WTC11 (cell line): ENCODE results near the gene MGAT4D. TPM values are rescaled to one million over a fixed set of nuclear protein-coding genes. Genes with fewer than 3 reads are reported as not detected.
"Not testable (repeated sequence)": the region's sequence is repeated elsewhere in the genome, so short reads cannot be mapped to it uniquely, and the experiment has no call there.

Experiments
- ATAC-seq: fragments of 200-7000 bp; cut with Tn5 transposase; 2 replicates; pipeline ENCODE4 v1.10.0; 2021; ENCODE audit warnings: mild to moderate bottlenecking, moderate library complexity
- CTCF ChIA-PET: fragments of 300-600 bp; sonication (Branson Sonifier 250); formaldehyde crosslinking; loops from one replicate; lab custom pipeline; 2021; ENCODE audit warnings: antibody characterized with exemption; lab: Charles Lee
- POLR2A ChIA-PET: fragments of 350-600 bp; sonication (Branson Sonifier 250); formaldehyde crosslinking; loops from one replicate; lab custom pipeline; 2021; ENCODE audit warnings: antibody characterized with exemption; lab: Charles Lee
- DNase-seq: peaks from one replicate; pipeline ENCODE4 v3.0.0; 2021; ENCODE audit warnings: low spot score
- H3K27ac Mint-ChIP-seq: 2 replicates; pipeline ENCODE4 v1.8.0; 2021; ENCODE audit warnings: mixed read lengths
- H3K27me3 Mint-ChIP-seq: 2 replicates; pipeline ENCODE4 v1.8.0; 2021; ENCODE audit warnings: low read depth, mild to moderate bottlenecking, moderate library complexity, mixed read lengths
- H3K36me3 Mint-ChIP-seq: 2 replicates; pipeline ENCODE4 v1.8.0; 2021; ENCODE audit warnings: mixed read lengths
- H3K4me1 Mint-ChIP-seq: 2 replicates; pipeline ENCODE4 v1.8.0; 2022; ENCODE audit warnings: mixed read lengths
- H3K4me3 Mint-ChIP-seq: 2 replicates; pipeline ENCODE4 v1.8.0; 2021; ENCODE audit warnings: mild to moderate bottlenecking, moderate library complexity, mixed read lengths
- H3K9me3 Mint-ChIP-seq: 2 replicates; pipeline ENCODE4 v1.8.0; 2021; ENCODE audit warnings: mixed read lengths
- AR ChIP-seq: fragments of 250-450 bp; sonication (Bioruptor Pico); IDR thresholded peaks from 2 replicates; pipeline ENCODE4 v1.9.0; 2021; ENCODE audit warnings: mild to moderate bottlenecking
- CBFB ChIP-seq: sonication (generic); formaldehyde crosslinking; IDR thresholded peaks from 2 replicates; pipeline ENCODE4 v1.8.1; 2022; ENCODE audit warnings: mild to moderate bottlenecking, low read depth, missing genetic modification reagents
- CREM ChIP-seq: sonication (generic); formaldehyde crosslinking; IDR thresholded peaks from 2 replicates; pipeline ENCODE4 v1.8.1; 2022; ENCODE audit warnings: mild to moderate bottlenecking, missing genetic modification reagents, moderate library complexity
- CTCF ChIP-seq: fragments of 200-600 bp; IDR thresholded peaks from 2 replicates; pipeline ENCODE4 v1.8.0; 2022; ENCODE audit warnings: antibody characterized with exemption
- EMX1 ChIP-seq: fragments of 250-450 bp; sonication (Bioruptor Pico); IDR thresholded peaks from 2 replicates; pipeline ENCODE4 v1.8.0; 2021; ENCODE audit warnings: mild to moderate bottlenecking
- FOXJ3 ChIP-seq: sonication (generic); formaldehyde crosslinking; IDR thresholded peaks from 2 replicates; pipeline ENCODE4 v1.9.0; 2021; ENCODE audit warnings: missing genetic modification reagents, mild to moderate bottlenecking, borderline replicate concordance
- FOXP1 ChIP-seq: sonication (generic); formaldehyde crosslinking; IDR thresholded peaks from 2 replicates; pipeline ENCODE4 v1.8.0; 2022; ENCODE audit warnings: missing genetic modification reagents, mild to moderate bottlenecking, moderate library complexity, borderline replicate concordance
- FOXP4 ChIP-seq: sonication (generic); formaldehyde crosslinking; IDR thresholded peaks from 2 replicates; pipeline ENCODE4 v1.8.0; 2022; ENCODE audit warnings: mild to moderate bottlenecking, missing genetic modification reagents
- GRHL2 ChIP-seq: fragments of 250-450 bp; sonication (Bioruptor Pico); IDR thresholded peaks from 2 replicates; pipeline ENCODE4 v1.8.0; 2022; ENCODE audit warnings: mild to moderate bottlenecking, moderate library complexity; ENCODE audit not compliant: insufficient replicate concordance, severe bottlenecking
- HMGA2 ChIP-seq: fragments of 250-450 bp; sonication (Bioruptor Pico); IDR thresholded peaks from 2 replicates; pipeline ENCODE4 v1.4.0; 2021; ENCODE audit warnings: mild to moderate bottlenecking, moderate library complexity
- IRF2 ChIP-seq: sonication (generic); formaldehyde crosslinking; IDR thresholded peaks from 2 replicates; pipeline ENCODE4 v1.8.0; 2022; ENCODE audit warnings: low read depth, missing genetic modification reagents, borderline replicate concordance
- MLX ChIP-seq: sonication (generic); formaldehyde crosslinking; IDR thresholded peaks from 2 replicates; pipeline ENCODE4 v1.8.1; 2023; ENCODE audit warnings: mild to moderate bottlenecking, missing genetic modification reagents, moderate library complexity
- MXD4 ChIP-seq: fragments of 250-450 bp; sonication (Bioruptor Pico); IDR thresholded peaks from 2 replicates; pipeline ENCODE4 v1.8.0; 2021; ENCODE audit warnings: mild to moderate bottlenecking, moderate library complexity, borderline replicate concordance
- NR2C2 ChIP-seq: sonication (generic); formaldehyde crosslinking; IDR thresholded peaks from 2 replicates; pipeline ENCODE4 v1.8.0; 2022; ENCODE audit warnings: mild to moderate bottlenecking, missing genetic modification reagents
- NR3C1 ChIP-seq: sonication (generic); formaldehyde crosslinking; conservative IDR thresholded peaks from 2 replicates; pipeline ENCODE4 v1.8.1; 2023; ENCODE audit warnings: low read depth, mild to moderate bottlenecking, missing genetic modification reagents
- OVOL2 ChIP-seq: fragments of 250-450 bp; sonication (Bioruptor Pico); IDR thresholded peaks from 2 replicates; pipeline ENCODE4 v1.9.0; 2021; ENCODE audit warnings: mild to moderate bottlenecking, borderline replicate concordance
- PRRX2 ChIP-seq: fragments of 250-450 bp; sonication (Bioruptor Pico); IDR thresholded peaks from 2 replicates; pipeline ENCODE4 v1.8.0; 2021; ENCODE audit warnings: mild to moderate bottlenecking
- SOX15 ChIP-seq: fragments of 250-450 bp; sonication (Bioruptor Pico); IDR thresholded peaks from 2 replicates; pipeline ENCODE4 v1.9.0; 2021; ENCODE audit warnings: mild to moderate bottlenecking
- USF2 ChIP-seq: sonication (generic); formaldehyde crosslinking; IDR thresholded peaks from 2 replicates; pipeline ENCODE4 v1.8.1; 2023; ENCODE audit warnings: mild to moderate bottlenecking, missing genetic modification reagents, moderate library complexity
- ZNF219 ChIP-seq: sonication (generic); formaldehyde crosslinking; IDR thresholded peaks from 2 replicates; pipeline ENCODE4 v1.8.0; 2023; ENCODE audit warnings: missing genetic modification reagents, mild to moderate bottlenecking, borderline replicate concordance
- total RNA-seq: library from RNA; stranded (reverse); gene quantifications from 3 replicates; pipeline ENCODE4 v1.2.3, GENCODE V29; 2021
- TF ChIP-seq, protein P1 (sequence below): sonication (generic); formaldehyde crosslinking; conservative IDR thresholded peaks from 2 replicates; pipeline ENCODE4 v1.8.1; 2023; ENCODE audit warnings: mild to moderate bottlenecking, low read depth, missing genetic modification reagents, moderate library complexity
- TF ChIP-seq, protein P2 (sequence below): sonication (generic); formaldehyde crosslinking; IDR thresholded peaks from 2 replicates; pipeline ENCODE4 v1.8.0; 2022; ENCODE audit warnings: mild to moderate bottlenecking, missing genetic modification reagents

The MGAT4D gene
- total RNA-seq, 1 experiment from 2014 or later, result not detected

- TF ChIP-seq FOXP4 (no peak), NR2C2 (no peak), USF2 (no peak), IRF2 (CRISPR knock-in tag) (no peak), PRRX2 (no peak), MXD4 (CRISPR knock-in tag) (no peak), AR (CRISPR knock-in tag) (no peak), HMGA2 (CRISPR knock-in tag) (no peak), FOXP1 (CRISPR knock-in tag) (no peak), EMX1 (CRISPR knock-in tag) (no peak), CREM (no peak), OVOL2 (CRISPR knock-in tag) (no peak)
- TF ChIP-seq, protein P1, sequence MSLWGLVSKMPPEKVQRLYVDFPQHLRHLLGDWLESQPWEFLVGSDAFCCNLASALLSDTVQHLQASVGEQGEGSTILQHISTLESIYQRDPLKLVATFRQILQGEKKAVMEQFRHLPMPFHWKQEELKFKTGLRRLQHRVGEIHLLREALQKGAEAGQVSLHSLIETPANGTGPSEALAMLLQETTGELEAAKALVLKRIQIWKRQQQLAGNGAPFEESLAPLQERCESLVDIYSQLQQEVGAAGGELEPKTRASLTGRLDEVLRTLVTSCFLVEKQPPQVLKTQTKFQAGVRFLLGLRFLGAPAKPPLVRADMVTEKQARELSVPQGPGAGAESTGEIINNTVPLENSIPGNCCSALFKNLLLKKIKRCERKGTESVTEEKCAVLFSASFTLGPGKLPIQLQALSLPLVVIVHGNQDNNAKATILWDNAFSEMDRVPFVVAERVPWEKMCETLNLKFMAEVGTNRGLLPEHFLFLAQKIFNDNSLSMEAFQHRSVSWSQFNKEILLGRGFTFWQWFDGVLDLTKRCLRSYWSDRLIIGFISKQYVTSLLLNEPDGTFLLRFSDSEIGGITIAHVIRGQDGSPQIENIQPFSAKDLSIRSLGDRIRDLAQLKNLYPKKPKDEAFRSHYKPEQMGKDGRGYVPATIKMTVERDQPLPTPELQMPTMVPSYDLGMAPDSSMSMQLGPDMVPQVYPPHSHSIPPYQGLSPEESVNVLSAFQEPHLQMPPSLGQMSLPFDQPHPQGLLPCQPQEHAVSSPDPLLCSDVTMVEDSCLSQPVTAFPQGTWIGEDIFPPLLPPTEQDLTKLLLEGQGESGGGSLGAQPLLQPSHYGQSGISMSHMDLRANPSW (CRISPR knock-in tag), result no peak
Observed at GRCh38 chr4:140448162-140448561, 49.9 kb downstream of the MGAT4D start (continued).

GRCh38 chr4:140444347-140444746 is 53.7 kb downstream of the MGAT4D start:
- H3K36me3 Mint-ChIP-seq, CTCF ChIA-PET, H3K27me3 Mint-ChIP-seq, POLR2A ChIA-PET, H3K4me1 Mint-ChIP-seq, H3K27ac Mint-ChIP-seq, H3K4me3 Mint-ChIP-seq, H3K9me3 Mint-ChIP-seq, DNase-seq, ATAC-seq: not testable (repeated sequence)

DNA sequence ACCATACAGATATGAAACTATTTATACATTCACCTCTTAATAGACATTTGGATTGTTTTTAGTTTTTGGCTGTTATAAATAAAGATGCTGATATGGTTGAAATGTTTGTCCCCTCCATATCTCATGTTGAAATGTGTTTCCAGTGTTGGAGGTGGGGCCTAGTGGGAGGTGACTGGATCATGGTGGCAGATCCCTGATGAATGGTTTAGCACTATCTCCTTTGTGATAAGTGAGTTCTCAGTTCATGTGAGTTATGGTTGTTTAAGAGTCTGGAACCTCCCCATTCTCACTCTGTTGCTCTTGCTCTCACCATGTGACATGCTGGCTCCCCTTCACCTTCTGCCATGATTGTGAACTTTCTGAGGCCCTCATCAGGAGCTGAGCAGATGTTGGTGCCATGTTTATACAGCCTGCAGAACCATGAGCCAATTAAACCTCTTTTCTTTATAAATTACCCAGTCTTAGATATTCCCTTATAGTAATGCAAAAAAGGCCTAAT is 58.4 kb downstream of the MGAT4D start:
- ATAC-seq, result no peak
- CTCF ChIA-PET, result no interaction called here
- TF ChIP-seq USF2 (no peak), GRHL2 (CRISPR knock-in tag) (no peak), NR3C1 (CRISPR knock-in tag) (no peak), ZNF219 (CRISPR knock-in tag) (no peak), FOXJ3 (CRISPR knock-in tag) (no peak), MLX (no peak), CBFB (CRISPR knock-in tag) (no peak), SOX15 (CRISPR knock-in tag) (no peak), CTCF (no peak)
- TF ChIP-seq, protein P2, sequence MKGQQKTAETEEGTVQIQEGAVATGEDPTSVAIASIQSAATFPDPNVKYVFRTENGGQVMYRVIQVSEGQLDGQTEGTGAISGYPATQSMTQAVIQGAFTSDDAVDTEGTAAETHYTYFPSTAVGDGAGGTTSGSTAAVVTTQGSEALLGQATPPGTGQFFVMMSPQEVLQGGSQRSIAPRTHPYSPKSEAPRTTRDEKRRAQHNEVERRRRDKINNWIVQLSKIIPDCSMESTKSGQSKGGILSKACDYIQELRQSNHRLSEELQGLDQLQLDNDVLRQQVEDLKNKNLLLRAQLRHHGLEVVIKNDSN, result no peak

More for the DNA sequence above, 58.4 kb downstream of the MGAT4D start:
- no peak for DNase-seq
- Mint-ChIP-seq H3K27ac (no peak overlapping the region), H3K9me3 (0 out of 2 replicates have a peak, but pooled peaks cover 3% of the 10 kb centered on the region), H3K4me3 (no peak overlapping the region), H3K4me1 (peaks cover 6% of the 10 kb centered on the region), H3K27me3 (no peaks in the 10 kb centered on the region), H3K36me3 (no peaks in the 10 kb centered on the region)
- POLR2A ChIA-PET, result no interaction called here
